ENCODE measurements around the gene RAB17. TPM values are rescaled to one million over a fixed set of nuclear protein-coding genes. Genes with fewer than 3 reads are reported as not detected.
A peak's percentile ranks its signal among the peaks of the same experiment; 100 is the strongest.

Gene RAB17
- total RNA-seq, 2 experiments from 2014 or later: not detected

DNA sequence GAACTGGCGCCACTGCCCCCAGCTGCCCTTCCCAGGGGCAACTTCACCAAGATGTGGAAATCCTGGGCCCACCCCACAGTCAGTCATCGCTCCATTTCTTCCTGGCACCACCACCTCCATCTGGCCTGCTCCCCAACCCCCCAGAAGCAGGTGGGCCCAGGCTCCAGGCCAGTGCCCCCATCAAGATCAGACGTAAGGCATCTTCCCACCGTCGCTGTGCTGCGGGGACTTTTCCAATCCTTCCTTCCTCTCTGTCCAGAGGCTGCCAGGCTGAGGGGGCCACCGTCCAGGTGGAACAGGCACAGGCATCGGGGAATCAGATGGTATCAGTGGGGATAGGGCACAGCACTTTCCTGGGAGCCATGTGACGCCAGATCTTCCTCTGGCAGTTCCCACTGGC is 16.1 kb downstream of the RAB17 start:
- H3K27ac Mint-ChIP-seq: no peak overlapping the region
- DNase-seq (no peak), ATAC-seq (no peak)
- CTCF ChIA-PET: interaction anchor here (4.8 kb wide), 1 partner anchor 60 kb away, joined by 127 read pairs; no protein-coding TSS in a partner anchor
- H3K27me3 Mint-ChIP-seq: peaks cover 7% of the 10 kb centered on the region
- no peaks in the 10 kb centered on the region for H3K9me3 Mint-ChIP-seq (ENCODE audit: low read depth)
- no peak overlapping the region for H3K4me3 Mint-ChIP-seq
- no peaks in the 10 kb centered on the region for H3K4me1 Mint-ChIP-seq
- no peaks in the 10 kb centered on the region for H3K36me3 Mint-ChIP-seq

DNA sequence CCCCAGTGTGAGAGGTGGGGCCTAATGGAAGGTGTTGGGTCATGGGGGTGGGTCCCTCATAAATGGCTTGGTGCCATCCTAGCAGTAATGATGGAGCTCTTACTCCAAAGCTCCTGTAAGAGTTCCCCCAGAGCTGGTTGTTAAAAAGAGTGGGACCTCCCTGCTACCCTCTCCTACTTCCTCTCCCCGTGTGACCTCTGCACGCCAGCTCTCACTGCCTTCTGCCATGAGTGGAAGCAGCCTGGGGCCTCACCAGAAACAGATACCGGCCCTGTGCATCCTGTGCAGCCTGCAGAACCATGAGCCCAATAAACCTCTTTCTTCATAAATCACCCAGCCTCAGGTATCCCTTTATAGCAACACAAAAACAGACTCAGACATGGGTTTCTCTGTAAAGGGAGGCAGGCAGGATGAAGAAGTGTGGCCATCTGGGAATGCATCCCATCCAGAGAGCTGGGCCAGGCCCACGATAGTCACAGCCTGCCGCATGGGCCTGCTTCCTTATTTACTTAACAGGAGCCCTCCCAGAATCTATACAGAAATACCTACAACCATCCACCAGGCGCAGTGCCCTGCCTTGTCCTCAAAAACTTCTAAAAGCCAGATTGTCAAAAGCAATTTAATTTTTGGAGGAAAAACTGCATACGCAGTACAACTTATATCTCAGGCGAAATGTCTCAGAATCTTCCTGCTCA is 16.7 kb downstream of the RAB17 start:
- Mint-ChIP-seq H3K9me3 (ENCODE audit: low read depth) (no peaks in the 10 kb centered on the region), H3K36me3 (no peaks in the 10 kb centered on the region), H3K27me3 (peaks cover 8% of the 10 kb centered on the region), H3K27ac (no peak overlapping the region), H3K4me3 (no peak overlapping the region), H3K4me1 (no peaks in the 10 kb centered on the region)
- CTCF ChIA-PET: interaction anchor here (0.6 to 4.8 kb wide), 3 partner anchors 11 to 65 kb away, joined by 3 to 127 read pairs (median 27); no protein-coding TSS in a partner anchor
- no peak for ATAC-seq
- DNase-seq: no peak

DNA sequence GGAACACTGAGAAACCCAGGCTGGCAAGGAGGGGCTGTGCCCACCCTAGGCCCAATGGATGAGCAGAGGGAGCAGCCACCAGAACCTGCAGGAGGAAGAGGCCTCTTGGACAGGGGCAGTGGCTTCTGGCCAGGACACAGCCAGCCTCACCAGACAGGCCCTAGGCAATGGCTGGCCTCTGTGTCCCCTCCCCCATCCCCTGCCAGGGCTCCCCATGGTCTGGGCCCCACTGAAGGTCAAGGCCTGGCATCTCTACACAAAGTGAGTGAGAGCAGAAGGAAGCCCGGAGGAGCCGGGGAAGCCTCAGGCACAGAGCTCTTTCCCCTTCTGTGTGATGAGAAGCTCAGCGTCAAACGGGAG is 17.8 kb downstream of the RAB17 start:
- Mint-ChIP-seq H3K36me3 (no peaks in the 10 kb centered on the region), H3K27me3 (peaks cover 8% of the 10 kb centered on the region), H3K4me3 (no peak overlapping the region), H3K4me1 (no peaks in the 10 kb centered on the region), H3K9me3 (ENCODE audit: low read depth) (no peaks in the 10 kb centered on the region), H3K27ac (no peak overlapping the region)
- DNase-seq: no peak
- CTCF ChIA-PET: interaction anchor here (1.1 to 4.8 kb wide), 17 partner anchors 9 to 486 kb away, joined by 3 to 127 read pairs (median 7); partner anchors contain the start of gene COPS8
- no peak for ATAC-seq

DNA sequence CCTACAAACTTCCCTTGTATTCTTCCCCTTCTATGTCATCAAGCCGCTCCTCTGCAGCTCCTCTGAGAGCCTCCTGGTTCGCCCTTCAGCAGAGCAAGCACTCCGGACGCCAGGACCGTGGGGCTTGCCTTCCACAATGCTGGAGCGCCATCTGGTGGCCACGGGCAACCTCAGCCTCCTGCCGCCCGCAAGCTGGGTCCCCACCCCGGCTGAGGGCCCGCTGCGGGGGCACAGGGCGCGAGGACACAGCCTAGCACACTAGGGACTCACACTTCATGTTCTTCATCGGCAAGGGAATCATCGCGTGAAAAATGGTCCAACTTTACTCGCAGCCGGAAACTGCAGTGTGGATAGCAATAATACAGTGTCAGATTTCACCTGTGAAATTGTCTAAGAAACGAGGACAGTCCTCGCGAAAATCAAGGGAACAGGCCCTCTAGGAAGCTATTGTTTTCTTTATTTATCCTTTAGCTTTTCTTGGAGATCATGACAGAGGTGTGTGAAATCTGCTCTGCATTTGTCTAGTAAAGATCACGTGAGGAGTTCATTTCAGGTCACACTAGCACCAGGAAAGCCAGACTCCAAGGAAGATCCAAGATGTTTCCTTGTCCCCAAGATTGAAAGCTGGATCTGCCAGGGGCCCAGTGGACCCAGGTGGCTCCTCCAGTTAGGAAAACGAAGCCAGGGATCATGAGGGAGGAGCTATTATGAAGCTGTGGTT is 18.4 kb downstream of the RAB17 start:
- Mint-ChIP-seq H3K27me3 (peaks cover 8% of the 10 kb centered on the region), H3K4me1 (no peaks in the 10 kb centered on the region), H3K4me3 (no peak overlapping the region), H3K27ac (no peak overlapping the region), H3K36me3 (no peaks in the 10 kb centered on the region), H3K9me3 (ENCODE audit: low read depth) (no peaks in the 10 kb centered on the region)
- DNase-seq (peak; percentile 86), ATAC-seq (peak; percentile 95)
- CTCF ChIA-PET: interaction anchor here (0.6 to 4.8 kb wide), 30 partner anchors 9 to 486 kb away, joined by 3 to 127 read pairs (median 5); partner anchors contain the start of gene COPS8

DNA sequence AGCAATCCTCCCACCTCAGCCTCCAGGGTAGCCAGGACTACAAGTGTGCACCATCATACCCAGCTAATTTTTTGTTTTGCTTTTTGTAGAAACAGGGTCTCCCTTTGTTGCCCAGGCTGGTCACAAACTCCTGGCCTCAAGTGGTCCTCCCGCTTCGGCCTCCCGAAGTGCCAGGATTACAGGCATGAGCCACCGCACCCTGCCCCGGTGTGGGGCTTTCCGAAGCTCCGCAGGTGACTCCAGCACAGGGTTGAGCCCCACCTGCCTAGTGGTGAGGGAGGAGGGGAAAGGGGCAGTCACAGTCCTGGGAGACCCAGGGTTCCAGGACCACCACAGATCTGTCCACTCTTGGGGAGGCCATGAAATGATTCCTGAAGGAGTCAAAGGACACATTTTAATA is 19.0 kb downstream of the RAB17 start:
- H3K27me3 Mint-ChIP-seq: peaks cover 6% of the 10 kb centered on the region
- H3K4me1 Mint-ChIP-seq: no peaks in the 10 kb centered on the region
- no peaks in the 10 kb centered on the region for H3K9me3 Mint-ChIP-seq (ENCODE audit: low read depth)
- no peak overlapping the region for H3K4me3 Mint-ChIP-seq
- no peak overlapping the region for H3K27ac Mint-ChIP-seq
- DNase-seq (no peak), ATAC-seq (no peak)
- no peaks in the 10 kb centered on the region for H3K36me3 Mint-ChIP-seq
- CTCF ChIA-PET: interaction anchor here (0.6 to 4.8 kb wide), 30 partner anchors 9 to 485 kb away, joined by 3 to 127 read pairs (median 5); partner anchors contain the start of gene COPS8

DNA sequence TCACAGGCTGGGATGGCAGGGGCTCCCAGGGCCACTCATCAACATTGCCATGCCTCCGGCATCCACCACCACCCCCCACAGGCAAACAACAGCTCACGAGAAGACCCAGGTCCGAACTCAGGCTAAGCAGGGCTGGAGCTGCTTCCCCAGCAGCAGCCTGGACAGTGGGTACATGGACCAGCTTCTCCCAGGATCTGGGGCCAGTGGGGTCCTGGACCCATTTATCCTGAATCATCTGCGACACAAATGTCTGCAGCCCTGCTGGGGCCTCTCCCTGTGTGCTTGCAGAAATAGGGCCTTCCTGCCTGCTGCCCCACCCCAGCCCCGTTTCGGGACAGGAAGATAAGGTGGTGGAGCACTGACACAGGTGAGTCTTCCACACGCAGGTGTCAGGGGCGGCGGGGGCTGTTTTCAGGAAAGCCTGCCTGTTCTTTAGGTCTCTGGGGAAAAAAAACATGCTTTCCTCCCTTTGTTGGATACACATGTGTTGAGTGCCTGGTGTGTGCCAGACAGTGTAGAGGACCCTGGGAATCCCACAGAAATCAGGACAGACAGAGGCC is 19.7 kb downstream of the RAB17 start:
- ATAC-seq (no peak), DNase-seq (no peak)
- Mint-ChIP-seq H3K4me3 (no peak overlapping the region), H3K4me1 (no peaks in the 10 kb centered on the region), H3K9me3 (ENCODE audit: low read depth) (no peaks in the 10 kb centered on the region), H3K27ac (no peak overlapping the region), H3K27me3 (peaks cover 6% of the 10 kb centered on the region), H3K36me3 (no peaks in the 10 kb centered on the region)
- CTCF ChIA-PET: interaction anchor here (1.1 to 4.8 kb wide), 9 partner anchors 11 to 450 kb away, joined by 3 to 127 read pairs (median 13); no protein-coding TSS in a partner anchor

DNA sequence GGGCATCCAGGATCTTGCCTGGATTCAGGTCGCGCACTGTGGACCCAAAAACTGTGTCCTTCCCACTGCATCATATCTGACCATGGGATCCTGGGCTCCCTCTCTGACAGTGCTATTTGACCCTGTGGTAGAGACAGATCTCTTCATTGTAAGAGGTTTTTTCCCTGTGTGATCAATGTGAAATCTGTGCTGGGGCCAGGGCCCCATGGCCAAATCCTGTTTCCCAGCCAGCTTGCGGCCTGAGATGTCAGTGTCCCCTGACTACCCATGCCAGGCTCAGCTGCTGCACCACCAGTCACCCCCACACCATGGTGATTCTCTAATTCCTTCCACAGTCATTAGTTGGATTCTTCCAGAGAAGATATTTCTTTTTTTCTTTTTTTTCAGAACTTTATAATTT is 20.6 kb downstream of the RAB17 start:
- H3K27ac Mint-ChIP-seq: no peak overlapping the region
- ATAC-seq (no peak), DNase-seq (no peak)
- CTCF ChIA-PET: interaction anchor here (3.9 to 4.8 kb wide), 2 partner anchors 55 to 150 kb away, joined by 24 to 127 read pairs; no protein-coding TSS in a partner anchor
- H3K4me3 Mint-ChIP-seq: no peak overlapping the region
- H3K36me3 Mint-ChIP-seq: no peaks in the 10 kb centered on the region
- no peaks in the 10 kb centered on the region for H3K9me3 Mint-ChIP-seq (ENCODE audit: low read depth)
- peaks cover 6% of the 10 kb centered on the region for H3K27me3 Mint-ChIP-seq
- no peaks in the 10 kb centered on the region for H3K4me1 Mint-ChIP-seq

DNA sequence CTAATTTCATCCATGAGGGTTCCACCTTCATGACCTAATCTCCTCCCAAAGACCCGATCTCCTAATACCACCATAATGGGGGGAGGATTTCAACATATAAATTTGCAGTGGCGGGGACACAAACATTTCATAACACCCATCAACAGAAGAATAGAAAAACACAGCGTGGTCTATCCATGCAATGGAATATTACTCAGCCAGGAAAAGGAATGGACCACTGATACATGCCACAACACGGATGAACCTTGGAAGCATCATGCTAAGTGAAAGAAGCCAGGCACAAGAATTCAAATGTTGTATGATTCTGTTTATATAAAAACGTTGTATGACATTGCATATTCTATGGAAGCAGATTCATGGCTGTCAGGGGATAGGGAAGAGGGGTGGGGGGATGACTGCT is 21.5 kb downstream of the RAB17 start:
- H3K9me3 Mint-ChIP-seq (ENCODE audit: low read depth): no peaks in the 10 kb centered on the region

DNA sequence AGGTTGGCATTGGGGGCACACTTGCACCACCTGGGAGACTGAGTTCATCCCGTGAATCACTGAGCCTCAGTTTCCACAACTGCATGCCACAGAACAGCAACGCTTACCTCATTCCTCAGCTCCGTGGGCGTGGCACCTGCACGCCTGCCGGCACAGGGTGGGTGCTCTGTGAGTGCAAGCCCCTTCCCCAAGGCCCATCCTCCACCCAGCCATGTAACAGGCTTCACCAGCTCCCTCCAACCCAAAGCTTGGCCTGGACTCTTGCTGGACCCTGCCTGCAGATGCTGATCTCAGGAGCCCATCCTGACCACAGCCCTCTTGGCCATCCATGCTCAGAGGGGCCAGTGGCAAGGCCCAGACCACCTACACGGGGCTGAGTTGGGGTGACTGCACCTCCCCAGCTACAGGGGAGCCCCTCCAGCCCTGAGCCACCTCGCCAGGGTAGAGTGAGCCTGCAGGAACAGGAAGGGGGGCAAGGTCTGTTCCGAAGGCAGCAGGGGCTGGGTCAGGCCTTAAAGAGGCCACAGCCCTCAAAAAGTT is 22.3 kb downstream of the RAB17 start:
- ATAC-seq: no peak
- CTCF ChIA-PET: interaction anchor here (2.2 kb wide), 1 partner anchor 56 kb away, joined by 8 read pairs; no protein-coding TSS in a partner anchor
- DNase-seq: no peak
- H3K9me3 Mint-ChIP-seq (ENCODE audit: low read depth): no peaks in the 10 kb centered on the region
- no peaks in the 10 kb centered on the region for H3K36me3 Mint-ChIP-seq
- H3K4me3 Mint-ChIP-seq: no peak overlapping the region
- H3K27ac Mint-ChIP-seq: no peak overlapping the region
- no peaks in the 10 kb centered on the region for H3K4me1 Mint-ChIP-seq
- peaks cover 7% of the 10 kb centered on the region for H3K27me3 Mint-ChIP-seq

More for the DNA sequence above, 21.5 kb downstream of the RAB17 start:
- no peak for DNase-seq
- no peak for ATAC-seq
- peaks cover 6% of the 10 kb centered on the region for H3K27me3 Mint-ChIP-seq
- H3K27ac Mint-ChIP-seq: no peak overlapping the region
- no peak overlapping the region for H3K4me3 Mint-ChIP-seq
- H3K4me1 Mint-ChIP-seq: no peaks in the 10 kb centered on the region
- H3K36me3 Mint-ChIP-seq: no peaks in the 10 kb centered on the region
- CTCF ChIA-PET: no interaction called here

DNA sequence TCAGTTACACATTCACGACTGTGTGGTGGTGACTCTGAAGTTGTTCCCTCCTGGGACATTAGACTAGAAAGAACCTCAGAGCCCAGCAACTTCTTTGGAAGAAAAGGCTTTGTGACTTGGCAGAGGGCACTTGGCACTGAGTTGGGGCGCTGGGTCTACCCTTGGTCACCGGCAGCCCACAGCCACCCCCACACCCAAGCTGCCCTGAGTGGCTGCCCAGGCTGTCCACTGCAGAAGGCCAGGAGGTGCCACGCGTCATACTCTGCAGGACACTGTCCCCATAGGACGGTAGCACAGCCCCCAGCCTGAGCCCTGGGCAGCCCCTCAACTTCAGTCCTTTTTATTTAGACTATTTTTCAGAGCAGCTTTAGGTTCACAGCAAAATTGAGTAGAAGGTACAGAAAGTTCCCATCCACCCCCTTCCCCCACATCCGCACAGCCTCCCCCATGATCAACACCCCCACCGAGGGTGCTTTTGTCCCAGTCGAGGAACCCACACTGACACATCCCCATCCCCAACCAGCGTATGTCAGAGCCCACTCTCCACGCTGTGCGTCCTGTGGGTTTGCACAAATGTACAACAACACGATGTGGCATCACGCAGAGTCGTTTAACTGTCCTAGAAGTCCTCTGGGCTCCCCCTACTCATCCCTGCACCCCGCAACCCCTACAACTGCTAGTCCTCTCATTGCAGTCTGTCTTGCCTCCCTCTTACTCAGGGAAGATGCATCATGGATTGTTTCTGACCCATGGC is 23.1 kb downstream of the RAB17 start:
- CTCF ChIA-PET: interaction anchor here (2.2 kb wide), 1 partner anchor 55 kb away, joined by 8 read pairs; no protein-coding TSS in a partner anchor
- Mint-ChIP-seq H3K27ac (no peak overlapping the region), H3K9me3 (ENCODE audit: low read depth) (no peaks in the 10 kb centered on the region), H3K4me3 (no peak overlapping the region), H3K4me1 (no peaks in the 10 kb centered on the region), H3K36me3 (no peaks in the 10 kb centered on the region), H3K27me3 (peaks cover 10% of the 10 kb centered on the region)
- ATAC-seq (no peak), DNase-seq (no peak)

DNA sequence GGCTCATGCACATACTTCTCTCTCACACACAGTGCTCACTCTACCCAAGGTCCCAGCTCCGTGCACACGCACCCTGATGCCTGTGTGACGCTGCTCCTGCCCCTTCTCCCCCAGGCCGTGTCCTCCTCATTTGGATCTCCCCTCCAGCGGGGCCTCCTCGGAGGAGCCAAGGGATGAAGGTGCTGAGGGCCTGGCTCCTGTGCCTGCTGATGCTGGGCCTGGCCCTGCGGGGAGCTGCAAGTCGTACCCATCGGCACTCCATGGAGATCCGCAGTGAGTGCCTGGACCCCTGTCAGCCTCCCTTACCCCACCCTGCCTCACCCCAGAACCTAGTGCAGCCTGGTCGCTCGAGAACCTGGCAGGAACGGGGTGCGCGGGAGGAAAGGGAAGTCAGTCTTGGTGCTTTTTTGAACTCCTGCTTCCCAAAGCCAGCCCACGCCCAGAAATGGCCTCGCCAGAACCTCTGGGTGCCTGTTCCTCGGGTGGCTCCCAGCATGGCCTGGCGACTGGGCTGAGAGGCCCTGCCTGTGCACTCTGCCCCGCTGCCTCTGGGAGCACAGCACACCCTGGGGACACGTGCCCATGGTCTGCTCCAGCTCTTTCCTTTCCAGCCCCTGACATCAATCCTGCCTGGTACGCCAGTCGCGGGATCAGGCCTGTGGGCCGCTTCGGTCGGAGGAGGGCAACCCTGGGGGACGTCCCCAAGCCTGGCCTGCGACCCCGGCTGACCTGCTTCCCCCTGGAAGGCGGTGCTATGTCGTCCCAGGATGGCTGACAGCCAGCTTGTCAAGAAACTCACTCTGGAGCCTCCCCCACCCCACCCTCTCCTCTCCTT is 23.9 kb downstream of the RAB17 start, which contains the start of gene PRLH:
PRLH (plus strand) TSS at position 174 of the 835 bp plus-strand sequence; CDS start at position 174, 0 bp downstream.
- Mint-ChIP-seq H3K27ac (no peak within 1 kb of the TSS), H3K9me3 (ENCODE audit: low read depth) (no peaks in the 10 kb centered on the region), H3K4me3 (no peak within 1 kb of the TSS), H3K36me3 (no peaks in the 10 kb centered on the region), H3K27me3 (peaks cover 10% of the 10 kb centered on the region), H3K4me1 (no peaks in the 10 kb centered on the region)
- DNase-seq: no peak
- CTCF ChIA-PET: interaction anchor here (2.2 kb wide), 1 partner anchor 54 kb away, joined by 8 read pairs; no protein-coding TSS in a partner anchor
- ATAC-seq: no peak

DNA sequence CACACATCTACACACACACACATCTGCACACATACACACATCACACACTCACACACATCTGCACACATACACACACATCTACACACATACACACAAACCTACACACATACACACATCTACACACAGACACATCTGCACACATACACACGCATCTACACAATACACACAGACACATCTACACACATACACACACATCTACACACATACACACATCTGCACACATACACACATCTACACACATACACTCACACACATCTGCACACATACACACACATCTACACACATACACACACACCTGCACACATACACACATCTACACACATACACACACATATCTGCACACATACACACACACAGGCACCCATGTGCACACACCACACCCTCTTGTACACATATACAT is 24.6 kb downstream of the RAB17 start:
- Mint-ChIP-seq H3K4me1 (no peaks in the 10 kb centered on the region), H3K4me3 (no peak overlapping the region), H3K9me3 (ENCODE audit: low read depth) (no peaks in the 10 kb centered on the region), H3K36me3 (no peaks in the 10 kb centered on the region), H3K27me3 (peaks cover 10% of the 10 kb centered on the region), H3K27ac (no peak overlapping the region)
- DNase-seq (no peak), ATAC-seq (no peak)
- CTCF ChIA-PET: no interaction called here
